NCI-H187 (cell line): ENCODE measurements around the gene GPR157.
"Not testable (repeated sequence)": the region's sequence is repeated elsewhere in the genome, so short reads cannot be mapped to it uniquely, and the experiment has no call there.

Experiments used
- DNase-seq, 2 experiments: peaks; one replicate each; lab custom pipeline; 2025; lab: John Stamatoyannopoulos, UW

The GPR157 gene

DNA sequence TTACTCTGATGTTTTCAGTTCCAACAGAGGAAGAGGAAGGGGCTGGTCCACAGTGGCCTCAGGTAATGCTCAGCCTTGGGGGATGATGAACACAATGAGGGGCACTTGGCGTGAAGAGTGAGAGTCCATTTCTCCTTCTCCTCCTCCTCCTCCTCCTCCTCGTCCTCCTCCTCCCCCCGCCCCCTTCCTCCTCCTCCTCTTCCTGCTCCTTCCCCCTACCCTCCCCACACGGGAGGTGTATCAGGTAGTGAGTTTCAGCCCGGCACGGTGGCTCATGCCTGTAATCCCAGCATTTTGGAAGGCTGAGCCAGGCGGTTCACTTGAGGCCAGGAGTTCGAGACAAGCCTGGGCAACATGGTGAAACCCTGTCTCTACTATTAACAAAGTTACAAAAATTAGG is 17.3 kb upstream of the GPR157 start:
- DNase-seq = no peak

DNA sequence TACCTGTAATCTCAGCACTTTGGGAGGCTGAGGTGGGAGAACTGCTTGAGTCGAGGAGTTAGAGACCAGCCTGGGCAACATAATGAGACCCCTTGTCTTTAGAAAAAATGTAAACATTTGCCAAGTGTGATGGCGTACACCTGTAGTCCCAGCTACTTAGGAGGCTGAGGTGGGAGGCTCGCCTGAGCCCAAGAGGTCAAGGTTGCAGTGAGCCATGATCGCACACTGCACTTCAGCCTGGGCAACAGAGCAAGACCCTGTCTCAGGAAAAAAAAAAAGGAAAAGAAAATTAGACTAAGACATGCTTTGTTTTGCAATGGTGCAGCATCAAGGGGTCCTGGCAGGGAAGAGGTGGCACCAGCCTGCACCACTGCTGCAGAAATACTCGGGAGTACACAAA is 16.8 kb upstream of the GPR157 start:
- DNase-seq = no peak

DNA sequence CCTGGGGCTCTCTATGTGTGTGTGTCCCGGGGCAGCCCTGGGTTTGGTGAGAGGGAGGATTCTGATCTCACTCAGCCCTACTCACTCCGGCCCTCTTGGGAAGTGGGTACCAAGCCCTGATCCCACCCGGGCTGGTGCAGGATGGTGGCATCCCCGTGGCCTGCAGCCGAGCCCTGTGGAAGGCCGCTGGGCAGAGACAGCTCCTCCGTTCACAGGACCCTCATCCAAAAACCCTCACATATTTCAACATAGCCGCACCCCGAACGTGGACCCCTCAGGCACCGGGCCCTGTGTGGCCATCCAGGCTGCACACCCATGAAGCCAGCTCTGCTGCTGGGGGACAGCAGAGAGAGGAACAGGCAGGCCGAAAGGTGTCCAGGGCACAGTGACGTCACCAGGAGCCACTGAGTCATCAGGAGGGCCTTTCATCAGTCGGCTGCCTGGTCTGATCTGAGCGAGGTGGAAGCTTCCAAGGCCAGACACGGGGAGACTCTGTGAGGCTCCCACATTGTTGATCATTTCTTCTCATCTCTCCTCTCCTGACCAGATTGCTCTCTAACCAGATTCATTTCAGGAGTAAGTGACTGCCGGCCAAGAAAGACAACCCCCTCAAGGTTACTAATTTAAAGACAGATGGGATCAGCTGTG is 16.2 kb upstream of the GPR157 start:
- no peak for DNase-seq

DNA sequence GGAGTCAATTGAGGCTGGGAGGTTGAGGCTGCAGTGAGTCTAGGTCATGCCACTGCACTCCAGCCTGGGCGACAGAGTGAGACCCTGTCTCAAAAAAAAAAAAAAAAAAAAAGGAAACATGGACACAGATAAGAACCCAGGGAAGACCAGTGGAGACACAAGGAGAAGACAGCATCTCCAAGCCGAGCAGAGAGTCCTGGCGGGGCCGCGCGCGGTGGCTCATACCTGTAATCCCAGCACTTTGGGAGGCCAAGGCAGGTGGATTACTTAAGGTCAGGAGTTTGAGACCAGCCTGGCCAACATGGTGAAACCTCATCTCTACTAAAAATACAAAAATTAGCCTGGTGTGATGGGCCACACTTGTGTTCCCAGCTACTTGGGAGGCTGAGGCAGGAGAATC is 15.6 kb upstream of the GPR157 start:
- not testable (repeated sequence) for DNase-seq

DNA sequence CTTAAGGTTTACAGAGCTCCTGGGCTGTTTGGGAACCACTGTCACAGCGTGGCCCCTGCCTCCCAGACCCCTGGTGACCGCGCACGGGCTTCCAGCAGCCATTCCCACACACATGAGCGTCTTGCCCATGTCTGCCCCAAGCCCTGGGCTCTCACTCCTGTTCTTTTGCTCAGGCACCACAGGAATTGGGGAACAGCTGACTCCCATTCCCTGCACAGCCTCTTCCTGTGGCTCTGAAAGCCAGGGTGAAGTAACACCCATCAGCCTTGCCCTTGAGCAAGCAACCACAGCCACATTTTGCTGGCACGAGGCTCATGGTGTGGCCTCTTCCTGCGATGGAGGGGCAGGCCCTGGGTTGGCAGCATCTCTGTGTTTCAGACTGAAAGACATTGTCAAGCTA is 14.3 kb upstream of the GPR157 start:
- no peak for DNase-seq

DNA sequence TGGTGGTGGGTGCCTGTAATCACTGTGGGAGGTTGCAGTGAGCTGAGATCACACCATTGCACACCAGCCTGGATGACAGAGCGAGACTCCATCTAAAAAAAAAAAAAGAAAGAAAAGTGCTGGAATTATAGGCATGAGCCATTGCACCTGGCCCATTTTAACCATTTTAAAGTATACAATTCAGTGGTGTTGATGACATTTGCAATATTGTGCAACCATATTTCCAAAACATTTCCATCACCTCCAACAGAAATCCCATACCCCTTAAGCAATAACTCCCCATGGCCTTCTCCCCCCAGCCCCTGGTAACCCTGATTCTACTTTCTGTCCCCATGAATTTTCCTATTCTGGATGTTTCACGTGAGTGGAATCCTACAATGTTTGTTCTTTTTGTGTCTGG is 11.0 kb upstream of the GPR157 start:
- no peak for DNase-seq

DNA sequence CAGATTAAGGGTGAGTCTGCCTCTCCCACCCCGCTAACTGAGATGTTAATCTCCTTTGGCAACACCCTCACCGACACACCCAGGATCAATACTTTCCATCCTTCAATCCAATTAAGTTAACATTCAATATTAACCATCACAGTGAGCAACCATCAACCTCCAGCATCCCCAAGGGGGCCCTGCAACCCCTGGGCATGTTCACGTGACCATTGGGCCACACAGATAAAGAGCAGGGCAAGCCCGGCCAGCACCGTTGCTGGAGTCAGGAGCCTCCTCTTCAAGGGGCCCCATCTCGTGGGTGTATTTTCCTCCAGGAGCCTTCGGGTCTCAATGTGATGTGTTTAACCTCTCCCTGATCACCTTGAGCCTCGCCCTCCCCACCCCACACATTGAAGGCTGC is 8.0 kb upstream of the GPR157 start:
- no peak for DNase-seq

DNA sequence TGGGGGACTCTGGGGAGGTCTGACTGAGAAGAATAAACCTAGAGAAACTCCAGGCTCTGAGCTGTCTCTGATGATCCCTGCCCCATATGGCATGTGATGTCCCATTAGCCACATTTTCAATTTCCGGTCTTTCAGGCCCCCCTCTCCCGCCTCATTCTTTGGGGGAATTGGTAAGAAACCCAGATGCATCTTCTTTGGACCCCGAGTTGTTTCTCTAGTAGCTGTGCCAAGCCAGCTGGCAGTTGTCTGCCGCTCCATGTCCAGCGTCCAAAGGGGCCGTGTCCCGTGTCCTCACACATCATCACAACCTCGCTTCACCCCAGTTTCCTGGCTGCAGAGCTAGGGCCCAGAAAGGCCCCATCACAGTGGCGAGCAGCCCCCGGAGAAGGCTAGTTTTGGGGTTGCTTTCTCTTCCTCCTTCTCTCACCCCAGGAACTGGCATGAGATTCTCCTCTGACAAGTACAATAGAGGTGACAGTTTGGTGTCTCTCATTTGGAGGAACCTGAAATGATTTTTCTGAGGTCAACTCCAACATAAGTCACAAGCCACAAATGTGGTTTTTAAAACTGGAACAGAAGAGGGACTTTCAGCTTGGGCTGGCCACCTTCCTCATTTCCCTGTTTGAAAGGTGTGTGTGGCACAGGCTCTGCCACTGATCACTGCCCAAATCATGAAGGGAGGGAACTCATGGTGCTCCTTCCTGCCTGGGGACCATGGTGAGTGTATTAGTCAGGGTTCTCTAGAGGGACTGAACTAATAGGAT is 6.4 kb upstream of the GPR157 start:
- DNase-seq = no peak

DNA sequence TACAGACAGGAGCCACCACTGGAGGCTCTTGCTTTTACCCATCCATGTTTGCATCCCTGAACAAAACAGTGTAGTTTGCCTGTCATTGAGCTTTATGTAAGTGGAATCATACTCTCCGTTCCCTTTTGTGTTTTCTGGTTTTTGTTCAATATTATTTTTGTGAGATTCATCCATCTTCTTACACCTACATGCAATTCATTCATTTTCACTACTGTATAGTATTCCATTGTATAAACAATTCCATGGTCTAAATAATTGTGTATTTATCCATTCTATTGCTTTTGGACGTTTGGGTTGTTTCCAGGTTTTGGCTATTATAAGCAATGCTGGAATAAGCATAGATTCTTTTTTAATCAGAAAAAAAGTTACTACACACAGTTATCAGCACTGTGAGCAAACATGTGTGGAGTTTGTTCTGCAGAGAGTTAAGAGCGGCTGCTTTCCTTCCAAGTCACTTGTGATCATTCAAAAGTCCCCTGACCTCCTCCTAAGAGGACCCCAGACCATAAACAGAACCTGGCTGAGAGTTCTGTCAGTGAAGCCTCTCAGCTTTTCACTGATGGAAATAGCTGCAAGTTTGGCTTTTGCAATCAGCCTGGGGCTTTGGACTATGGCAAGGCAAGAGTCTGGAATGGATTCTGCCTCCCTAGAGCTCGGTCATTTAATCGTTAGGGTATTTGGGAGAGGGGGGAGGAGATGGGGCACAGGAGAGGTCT is 5.1 kb upstream of the GPR157 start:
- DNase-seq = no peak

DNA sequence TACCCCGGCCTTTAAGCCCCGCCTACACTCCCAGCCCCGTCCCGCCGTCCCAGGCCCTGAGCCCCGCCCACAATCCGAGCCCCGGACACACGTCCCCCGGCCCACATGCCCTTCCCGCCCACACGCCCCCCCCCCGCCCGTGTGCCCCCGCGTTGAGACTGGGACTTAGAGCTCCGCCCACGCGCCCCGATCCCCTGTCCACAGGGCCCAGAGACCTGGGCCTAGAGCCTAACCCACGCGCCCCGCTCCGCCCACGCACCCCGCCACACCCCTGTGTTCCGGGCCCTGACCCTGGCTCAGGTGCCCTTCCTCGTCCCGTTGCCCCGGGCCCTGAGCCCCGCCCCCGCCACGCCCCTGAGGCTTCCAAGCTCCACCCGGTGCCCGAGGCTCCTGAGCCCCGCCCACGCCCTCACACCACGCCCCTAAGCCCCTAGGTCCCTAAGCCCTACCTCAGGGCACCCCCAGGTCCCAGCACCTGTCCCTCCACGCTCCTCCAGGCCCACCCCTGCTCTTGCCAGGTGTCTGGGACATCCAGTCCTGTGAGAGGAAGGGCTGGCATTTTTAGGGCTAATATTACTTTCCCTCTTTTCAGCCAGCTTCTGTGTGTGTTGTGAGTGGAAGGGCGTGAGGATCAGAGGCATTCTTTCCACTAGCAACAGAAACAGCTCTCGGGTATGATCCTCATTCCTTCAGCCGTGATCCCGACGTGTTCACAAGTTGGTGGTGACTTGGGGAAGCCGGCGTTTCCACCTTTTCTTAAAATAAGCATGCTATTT is 552 bp upstream of the GPR157 start:
- peak; percentile 10 to 12 for DNase-seq

DNA sequence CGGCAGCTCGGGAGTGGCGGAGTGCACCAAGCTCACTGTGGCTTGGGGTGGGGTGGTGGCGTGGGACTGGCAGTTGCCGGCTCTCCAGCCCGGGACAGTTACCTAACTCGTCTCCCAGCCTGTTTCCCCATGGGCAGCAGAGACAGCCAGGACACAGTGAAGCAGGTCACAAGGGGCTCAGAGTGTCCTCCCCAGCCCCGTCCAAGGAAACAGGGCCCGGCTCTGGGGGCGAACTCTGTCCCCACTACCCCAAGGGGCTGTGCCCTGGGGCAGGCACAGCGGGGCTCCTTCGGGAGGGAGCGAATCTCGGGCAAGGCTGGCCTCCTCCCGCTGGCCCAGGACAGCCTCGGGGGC is 759 bp downstream of the GPR157 start:
- DNase-seq = no peak

DNA sequence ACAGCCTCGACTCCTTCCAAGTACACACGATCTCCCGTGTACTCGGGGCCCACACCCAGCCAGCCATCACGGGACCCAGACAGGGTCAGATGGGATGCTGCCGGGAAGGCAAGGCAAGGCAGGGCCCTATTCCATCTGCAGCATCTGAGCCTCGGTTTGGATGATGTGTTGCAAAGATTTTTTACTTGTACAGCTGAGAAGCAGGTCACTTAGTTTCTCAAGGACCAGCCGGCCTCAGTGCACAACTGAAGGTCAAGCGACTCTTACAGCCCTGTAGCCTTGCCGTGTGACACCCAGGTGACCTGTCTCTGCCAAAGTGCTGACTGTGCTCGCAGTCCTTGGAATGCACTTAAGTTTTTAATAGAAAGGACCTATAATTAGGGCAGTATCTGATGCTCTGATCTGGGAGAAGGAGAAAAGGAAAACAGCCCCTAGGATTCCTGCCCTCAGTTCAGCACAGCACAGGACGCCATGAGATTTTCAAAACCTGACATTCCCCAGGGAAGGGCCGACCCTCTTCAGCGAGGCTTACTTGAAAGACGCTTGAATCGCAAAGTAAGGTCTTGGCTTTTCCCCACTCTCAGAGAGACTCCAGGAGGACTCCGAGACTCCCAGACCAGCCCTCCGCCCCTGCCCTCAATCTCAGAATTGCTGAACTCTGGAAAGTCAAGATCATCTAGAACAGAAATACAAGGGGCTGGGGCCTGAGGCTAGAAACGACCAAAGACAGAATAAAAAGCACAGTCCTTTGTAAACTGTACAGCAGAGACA is 1.3 kb downstream of the GPR157 start:
- DNase-seq = no peak

DNA sequence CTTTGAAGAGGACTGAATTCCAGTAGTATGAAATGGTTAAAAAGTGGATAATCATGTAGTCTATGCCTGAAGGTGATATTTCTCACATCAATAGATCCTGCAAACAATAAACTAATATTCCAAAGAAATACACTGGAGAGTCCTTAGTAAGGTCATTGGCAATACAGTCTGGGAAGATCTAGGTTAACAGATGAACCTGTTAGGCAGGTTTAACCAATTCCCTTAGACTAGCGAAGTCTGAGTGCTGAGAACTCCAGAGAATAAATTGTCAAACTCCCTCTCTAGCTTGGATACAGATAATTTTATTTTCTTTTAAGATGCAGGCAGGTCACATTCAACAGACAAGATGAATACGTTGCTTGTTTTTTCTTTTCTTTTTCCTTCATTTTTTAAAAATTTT is 2.4 kb downstream of the GPR157 start:
- DNase-seq = no peak

DNA sequence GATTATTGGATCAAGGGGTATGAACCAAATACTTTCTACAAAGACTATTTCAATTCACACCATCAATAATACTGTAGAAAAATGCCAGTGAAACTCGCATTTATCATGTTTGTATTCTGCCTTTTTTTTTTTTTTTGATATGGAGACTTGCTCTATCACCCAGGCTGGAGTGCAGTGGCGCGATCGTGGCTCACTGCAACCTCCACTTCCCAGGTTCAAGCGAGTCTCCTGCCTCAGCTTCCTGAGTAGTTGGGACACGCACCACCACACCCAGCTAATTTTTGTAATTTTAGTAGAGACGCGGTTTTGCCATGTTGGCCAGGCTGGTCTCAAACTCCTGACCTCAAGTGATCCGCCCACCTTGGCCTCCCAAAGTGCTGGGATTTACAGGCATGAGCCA is 3.1 kb downstream of the GPR157 start:
- not testable (repeated sequence) for DNase-seq

DNA sequence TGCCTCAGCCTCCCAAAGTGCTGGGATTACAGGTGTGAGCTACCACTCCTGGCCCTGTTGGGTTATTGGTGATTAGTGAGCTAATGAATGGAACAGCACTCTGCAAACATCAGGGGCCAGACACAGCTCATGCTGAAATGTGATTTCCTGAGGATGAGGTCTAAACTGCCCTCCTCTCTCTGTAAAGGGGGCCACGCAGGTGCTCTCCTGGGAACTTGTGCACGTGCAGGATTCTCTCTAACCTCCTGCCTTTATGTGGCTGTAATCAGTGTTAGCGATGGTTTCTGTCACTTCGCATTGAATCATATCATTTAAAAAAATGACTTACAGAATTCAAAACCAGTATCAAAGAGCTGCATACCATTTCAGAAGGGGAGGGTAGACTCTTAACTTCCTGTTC is 3.6 kb downstream of the GPR157 start:
- DNase-seq = no peak

DNA sequence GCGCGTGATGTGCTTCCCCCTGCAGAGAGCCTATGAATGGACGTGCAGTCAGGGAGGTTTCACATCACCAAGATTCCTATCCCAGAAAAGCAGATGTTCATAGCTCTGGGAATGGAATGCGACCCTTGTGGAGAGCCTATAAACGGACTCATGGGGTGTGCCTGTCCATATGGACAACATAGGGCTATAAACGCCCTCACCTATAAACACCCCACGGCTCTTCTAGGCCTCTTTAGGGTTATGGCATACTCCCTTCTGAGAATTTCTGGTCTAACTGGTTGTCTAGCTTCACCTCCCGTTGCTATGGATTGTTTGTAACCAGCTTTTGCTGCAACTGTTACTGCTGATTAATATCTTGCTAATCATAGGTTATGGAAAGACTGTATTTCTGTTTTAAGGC is 4.5 kb downstream of the GPR157 start:
- DNase-seq = not testable (repeated sequence)

DNA sequence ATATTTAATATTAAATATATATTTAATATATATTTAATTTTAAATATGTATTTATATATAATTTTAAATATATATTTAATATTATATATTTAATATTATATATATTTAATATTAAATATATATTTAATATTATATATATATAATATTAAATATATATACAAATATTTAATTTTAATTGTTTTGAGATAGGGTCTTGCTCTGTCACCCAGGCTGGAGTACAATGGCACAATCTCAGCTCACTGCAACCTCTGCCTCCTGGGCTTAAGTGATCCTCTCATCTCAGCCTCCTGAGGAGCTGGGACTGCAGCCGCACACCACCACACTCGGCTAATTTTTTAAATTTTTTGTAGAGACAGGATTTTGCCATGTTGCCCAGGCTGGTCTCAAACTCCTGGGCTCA is 5.2 kb downstream of the GPR157 start:
- DNase-seq = not testable (repeated sequence)

DNA sequence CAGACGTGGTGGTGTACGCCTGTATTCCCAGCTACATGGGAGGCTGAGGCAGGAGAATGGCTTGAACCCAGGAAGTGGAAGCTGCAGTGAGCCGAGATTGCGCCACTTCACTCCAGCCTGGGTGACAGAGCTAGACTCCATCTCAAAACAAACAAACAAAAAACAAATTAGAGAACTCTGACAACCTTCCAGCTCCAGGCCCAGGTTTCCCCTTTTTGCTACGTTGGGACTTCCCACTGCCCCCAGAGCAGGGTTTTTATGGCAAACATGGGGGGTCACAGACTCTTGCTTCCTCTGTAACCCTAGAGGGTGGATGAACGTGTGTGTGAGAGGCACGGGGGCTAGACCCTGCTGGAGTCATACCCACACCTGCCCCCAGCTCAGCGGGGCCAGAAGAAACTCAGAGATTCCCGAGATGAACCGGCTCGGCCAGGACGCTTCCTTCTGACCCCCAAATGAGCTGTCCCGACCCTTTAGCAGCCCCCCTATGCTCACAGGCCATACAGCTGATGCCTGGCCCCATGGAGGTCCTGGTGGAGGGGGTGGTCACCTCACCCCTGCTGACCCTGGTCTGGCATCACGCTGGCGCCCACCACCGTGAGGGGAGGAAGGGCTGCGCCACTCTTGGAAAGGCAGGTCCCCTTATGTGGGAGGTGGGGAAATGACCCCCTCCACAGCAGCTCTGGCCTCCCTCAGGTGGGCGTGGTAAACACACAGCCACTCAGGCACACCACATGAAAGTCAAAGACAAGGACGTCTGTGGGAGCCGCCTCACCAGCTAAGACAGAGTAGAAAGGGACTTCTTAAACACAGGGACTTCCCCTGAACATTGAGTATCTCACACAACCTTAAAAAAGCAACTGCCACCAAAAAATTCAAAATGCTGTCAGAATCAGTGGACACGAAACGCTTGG is 7.1 kb downstream of the GPR157 start:
- no peak for DNase-seq

DNA sequence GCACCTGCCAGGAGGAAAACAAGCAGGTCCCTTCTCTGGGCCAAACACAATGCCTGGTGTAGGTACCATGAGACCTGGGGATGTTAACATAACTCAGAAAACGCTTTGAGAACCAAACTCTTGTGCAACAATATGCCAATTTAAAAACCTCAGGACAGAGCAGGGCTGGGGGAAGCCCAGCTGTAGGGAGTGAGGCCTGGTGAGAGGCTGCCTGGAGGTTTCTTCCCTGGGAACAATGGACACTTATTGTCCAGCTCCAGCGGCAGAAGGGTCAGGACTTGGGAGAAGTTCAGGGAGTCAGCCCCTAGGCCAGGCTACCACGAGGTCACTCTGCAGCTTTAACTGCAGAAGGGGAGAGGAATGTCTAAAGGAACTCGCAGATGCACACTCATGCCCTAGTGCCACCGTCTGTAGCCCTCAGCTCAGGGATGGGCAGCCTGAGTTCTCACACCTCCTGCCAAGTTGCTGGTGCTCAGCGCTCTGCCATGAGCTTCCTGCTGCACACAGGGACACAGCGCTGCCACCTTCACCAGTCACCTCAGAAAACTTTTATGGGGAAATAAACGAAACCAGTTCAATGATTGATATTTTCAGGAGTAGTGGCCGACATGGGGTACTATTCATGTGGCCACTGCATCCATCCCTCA is 8.5 kb downstream of the GPR157 start:
- DNase-seq = no peak

DNA sequence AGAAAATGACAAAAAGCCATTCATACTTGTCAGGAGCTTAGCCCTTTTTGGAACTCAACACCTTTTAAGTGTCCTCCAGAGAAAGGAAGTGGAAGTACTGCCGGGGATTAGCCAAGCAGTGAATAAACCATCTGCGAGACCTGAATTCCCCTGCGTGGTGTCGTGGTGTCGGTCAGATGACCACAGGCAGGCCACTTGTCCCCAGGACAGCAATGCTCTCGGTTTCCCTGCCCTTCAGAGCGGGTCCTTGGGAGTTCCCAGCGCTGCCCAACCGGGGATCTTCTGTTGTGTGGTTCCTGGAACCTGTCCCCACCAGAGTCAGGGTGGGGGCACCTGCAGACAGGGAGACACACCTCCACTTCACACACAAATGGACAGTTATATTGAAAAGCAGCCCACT is 9.2 kb downstream of the GPR157 start:
- DNase-seq = no peak
